Hepatocyte (in vitro differentiated cells): ENCODE results near the gene LEPROT. TPM values are rescaled to one million over a fixed set of nuclear protein-coding genes. Genes with fewer than 3 reads are reported as not detected.

Experiments used
- DNase-seq: peaks from one replicate; pipeline ENCODE4 v3.0.0-alpha.2; 2016; ENCODE audit warnings: low spot score
- H2AFZ ChIP-seq: fragments of 200-600 bp; sonication (generic); 2 replicates; pipeline ENCODE4 v1.6.0; 2016; ENCODE audit warnings: antibody characterized with exemption, mild to moderate bottlenecking
- H3K27ac ChIP-seq: fragments of 200-600 bp; sonication (generic); 2 replicates; pipeline ENCODE4 v1.5.1; 2016; ENCODE audit warnings: mild to moderate bottlenecking
- H3K27me3 ChIP-seq: fragments of 200-600 bp; sonication (generic); 2 replicates; pipeline ENCODE4 v1.6.1; 2016
- H3K36me3 ChIP-seq: fragments of 200-600 bp; sonication (generic); replicated peaks from 2 replicates; pipeline ENCODE4 v1.5.1; 2016; ENCODE audit warnings: low read depth; ENCODE audit not compliant: insufficient read depth
- H3K4me1 ChIP-seq: fragments of 200-600 bp; sonication (generic); 2 replicates; pipeline ENCODE4 v1.5.1; 2016; ENCODE audit warnings: mild to moderate bottlenecking, moderate library complexity; ENCODE audit not compliant: insufficient read depth
- H3K4me2 ChIP-seq: fragments of 200-600 bp; sonication (generic); 2 replicates; pipeline ENCODE4 v1.6.0; 2016
- H3K4me3 ChIP-seq: fragments of 200-600 bp; sonication (generic); 2 replicates; pipeline ENCODE4 v1.5.1; 2016; ENCODE audit warnings: mild to moderate bottlenecking
- H3K79me2 ChIP-seq: fragments of 200-600 bp; sonication (generic); 2 replicates; pipeline ENCODE4 v1.6.0; 2017; ENCODE audit warnings: mild to moderate bottlenecking
- H3K9me2 ChIP-seq: fragments of 200-600 bp; sonication (generic); replicated peaks from 2 replicates; pipeline ENCODE4 v1.6.0; 2017; ENCODE audit warnings: mild to moderate bottlenecking; ENCODE audit not compliant: insufficient read depth
- H3K9me3 ChIP-seq: fragments of 200-600 bp; sonication (generic); 2 replicates; pipeline ENCODE4 v1.5.1; 2016; ENCODE audit warnings: low read depth, mild to moderate bottlenecking
- H4K20me1 ChIP-seq: fragments of 200-600 bp; sonication (generic); 2 replicates; pipeline ENCODE4 v1.6.0; 2016; ENCODE audit warnings: mild to moderate bottlenecking; ENCODE audit not compliant: insufficient read depth, poor library complexity, severe bottlenecking
- CTCF ChIP-seq: fragments of 200-600 bp; sonication (generic); IDR thresholded peaks from 2 replicates; pipeline ENCODE4 v1.5.1; 2016; ENCODE audit warnings: antibody characterized with exemption, mild to moderate bottlenecking; ENCODE audit not compliant: poor library complexity
- EZH2 ChIP-seq: fragments of 200-600 bp; sonication (generic); IDR thresholded peaks from 2 replicates; pipeline ENCODE4 v1.6.1; 2016; ENCODE audit warnings: antibody characterized with exemption, mild to moderate bottlenecking, borderline replicate concordance
- EZH2phosphoT487 ChIP-seq: fragments of 200-600 bp; sonication (generic); IDR thresholded peaks from one replicate; pipeline ENCODE4 v1.6.1; 2018; ENCODE audit warnings: antibody characterized with exemption, mild to moderate bottlenecking, low read depth, moderate library complexity; ENCODE audit not compliant: unreplicated experiment, severe bottlenecking
- WGBS: methylation state at CpG from one replicate; pipeline ENCODE4 v1.1.6; 2016; ENCODE audit warnings: low lambda C conversion rate; ENCODE audit errors: missing lambda C conversion rate; 5-methylcytosine and 5-hydroxymethylcytosine counted together
- polyA plus RNA-seq: library from polyadenylated mRNA; unstranded; fragments of >200 nt; fragmentation: Nextera tagmentation; extraction: Ambion mirVana; gene quantifications from 2 replicates; pipeline ENCODE4 v1.2.1, GENCODE V29; 2016
- total RNA-seq: library from RNA; depleted of rRNA; stranded (reverse); fragments of >200 nt; gene quantifications from 2 replicates; pipeline ENCODE4 v1.2.3, GENCODE V29; 2014

LEPROT gene
- total and polyA plus RNA-seq, 2 experiments from 2014 or later = 89.9 to 97.0 TPM

GRCh38 chr1:65431111-65431705 lies 10.7 kb downstream of the LEPROT start:
- Histone ChIP-seq H3K4me3 (no peak overlapping the region), H3K4me1 (no peaks in the 10 kb centered on the region), H2AFZ (no peak overlapping the region), H3K79me2 (peaks cover 1% of the 10 kb centered on the region), H3K9me3 (no peaks in the 10 kb centered on the region), H4K20me1 (no peaks in the 10 kb centered on the region), H3K27ac (no peak overlapping the region), H3K36me3 (no peaks in the 10 kb centered on the region), H3K4me2 (no peak overlapping the region), H3K9me2 (no peaks in the 10 kb centered on the region), H3K27me3 (no peaks in the 10 kb centered on the region)
- WGBS = 42% methylated on average over 1 of the region's 1 CpG
- TF ChIP-seq CTCF (peak; percentile 66), EZH2phosphoT487 (no peak)
- DNase-seq = peak; percentile 60

- Histone ChIP-seq H3K4me1 (no peaks in the 10 kb centered on the region), H3K4me2 (no peak overlapping the region), H3K27ac (no peak overlapping the region), H4K20me1 (no peaks in the 10 kb centered on the region), H3K9me3 (no peaks in the 10 kb centered on the region), H3K4me3 (no peak overlapping the region), H3K79me2 (no peaks in the 10 kb centered on the region), H3K27me3 (no peaks in the 10 kb centered on the region), H3K9me2 (no peaks in the 10 kb centered on the region), H3K36me3 (no peaks in the 10 kb centered on the region), H2AFZ (no peak overlapping the region)
- no peak for TF ChIP-seq EZH2
- TF ChIP-seq CTCF = no peak
- TF ChIP-seq EZH2phosphoT487 = no peak
- DNase-seq = no peak
- 78% methylated on average over 8 of the region's 8 CpGs for WGBS
These were observed 12.4 kb downstream of the LEPROT start for GRCh38 chr1:65432918-65433317.

GRCh38 chr1:65434255-65434654 lies 13.8 kb downstream of the LEPROT start:
- no peak overlapping the region for H2AFZ ChIP-seq
- TF ChIP-seq EZH2phosphoT487 = no peak
- peak; percentile 2 for TF ChIP-seq CTCF
- no peak for TF ChIP-seq EZH2
- 92% methylated on average over 1 of the region's 1 CpG for WGBS
- no peaks in the 10 kb centered on the region for H3K27me3 ChIP-seq
- no peaks in the 10 kb centered on the region for H3K9me2 ChIP-seq
- no peaks in the 10 kb centered on the region for H3K36me3 ChIP-seq
- no peaks in the 10 kb centered on the region for H3K79me2 ChIP-seq
- no peaks in the 10 kb centered on the region for H3K9me3 ChIP-seq
- H4K20me1 ChIP-seq = no peaks in the 10 kb centered on the region
- no peak overlapping the region for H3K4me3 ChIP-seq
- no peak overlapping the region for H3K4me2 ChIP-seq
- H3K27ac ChIP-seq = no peak overlapping the region
- H3K4me1 ChIP-seq = no peaks in the 10 kb centered on the region
- no peak for DNase-seq

- Histone ChIP-seq H3K4me3 (no peak overlapping the region), H3K4me1 (no peaks in the 10 kb centered on the region), H3K9me3 (no peaks in the 10 kb centered on the region), H3K36me3 (no peaks in the 10 kb centered on the region), H3K4me2 (no peak overlapping the region), H3K27me3 (no peaks in the 10 kb centered on the region), H3K9me2 (no peaks in the 10 kb centered on the region), H3K27ac (no peak overlapping the region), H4K20me1 (no peaks in the 10 kb centered on the region), H2AFZ (no peak overlapping the region), H3K79me2 (no peaks in the 10 kb centered on the region)
- DNase-seq = no peak
- 63% methylated on average over 3 of the region's 3 CpGs for WGBS
- TF ChIP-seq EZH2phosphoT487 = no peak
- no peak for TF ChIP-seq CTCF
- TF ChIP-seq EZH2 = no peak
These were observed 14.3 kb downstream of the LEPROT start for GRCh38 chr1:65434760-65435159.
